HEK293 (cell line): Measurements from ENCODE around the gene GPR84.
A peak's percentile ranks its signal among the peaks of the same experiment; 100 is the strongest.

Experiments used
- CTCF ChIA-PET: fragments of 350-600 bp; formaldehyde crosslinking; extraction: SDS; loops from one replicate; lab custom pipeline; 2021; ENCODE audit warnings: antibody characterized with exemption; lab: Yijun Ruan, JAX
- POLR2A ChIA-PET: fragments of 300-600 bp; formaldehyde crosslinking; extraction: SDS; loops from one replicate; lab custom pipeline; 2020; ENCODE audit warnings: antibody characterized with exemption, inconsistent platforms; lab: Yijun Ruan, JAX
- H3K27ac ChIP-seq: fragments of 200-500 bp; sonication (Bioruptor generic); 2 replicates; pipeline ENCODE4 v1.5.1; 2014; ENCODE audit warnings: low read depth, low read length, control low read depth, inconsistent platforms; ENCODE audit errors: extremely low read depth
- H3K36me3 ChIP-seq, 2 experiments: fragments of 200-500 bp in 1 of 2; sonication (Bioruptor generic) in 1 of 2; 1 replicate in 1 of 2; 2 replicates in 1 of 2; pipeline ENCODE4 v1.5.1; 2014 to 2017; ENCODE audit warnings: inconsistent platforms in 2 of 2, low read length in 2 of 2; ENCODE audit not compliant: control insufficient read depth in 2 of 2, insufficient read depth in 1 of 2
- H3K4me1 ChIP-seq: fragments of 200-500 bp; sonication (Bioruptor generic); 2 replicates; pipeline ENCODE4 v1.5.1; 2014; ENCODE audit warnings: mild to moderate bottlenecking, low read length, inconsistent platforms; ENCODE audit not compliant: control insufficient read depth, insufficient read depth
- H3K4me3 ChIP-seq: 2 replicates; pipeline ENCODE4 v1.5.1; 2011; ENCODE audit warnings: low read depth, mild to moderate bottlenecking, control low read depth, low read length, moderate library complexity
- H3K9me3 ChIP-seq: fragments of 200-500 bp; sonication (Bioruptor generic); 2 replicates; pipeline ENCODE4 v1.5.1; 2014; ENCODE audit warnings: low read depth, low read length, inconsistent platforms; ENCODE audit not compliant: control insufficient read depth, insufficient read depth
- HOXA7 ChIP-seq: sonication (generic); formaldehyde crosslinking; IDR thresholded peaks from 2 replicates; pipeline ENCODE4 v1.8.1; 2022; ENCODE audit warnings: missing genetic modification reagents, borderline replicate concordance
- KLF16 ChIP-seq: fragments of 450-650 bp; formaldehyde crosslinking; IDR thresholded peaks from 2 replicates; pipeline ENCODE4 v1.5.1; 2017; ENCODE audit warnings: missing biosample characterization, missing genetic modification characterization
- REPIN1 ChIP-seq: fragments of 450-650 bp; formaldehyde crosslinking; IDR thresholded peaks from 2 replicates; pipeline ENCODE4 v1.5.1; 2017; ENCODE audit warnings: missing biosample characterization, missing genetic modification characterization, low read depth
- WT1 ChIP-seq: fragments of 450-650 bp; formaldehyde crosslinking; IDR thresholded peaks from 2 replicates; pipeline ENCODE4 v1.5.1; 2016; ENCODE audit warnings: missing biosample characterization, missing genetic modification characterization
- ZFP37 ChIP-seq: fragments of 450-650 bp; formaldehyde crosslinking; IDR thresholded peaks from 2 replicates; pipeline ENCODE4 v1.5.1; 2016; ENCODE audit warnings: missing biosample characterization, missing genetic modification characterization
- ZNF114 ChIP-seq: fragments of 450-650 bp; formaldehyde crosslinking; IDR thresholded peaks from 2 replicates; pipeline ENCODE4 v1.5.0; 2017; ENCODE audit warnings: missing biosample characterization, missing genetic modification characterization
- ZNF133 ChIP-seq: fragments of 450-650 bp; formaldehyde crosslinking; IDR thresholded peaks from 2 replicates; pipeline ENCODE4 v1.5.1; 2016; ENCODE audit warnings: missing biosample characterization, missing genetic modification characterization
- ZNF140 ChIP-seq: fragments of 450-650 bp; formaldehyde crosslinking; IDR thresholded peaks from 2 replicates; pipeline ENCODE4 v1.5.1; 2016; ENCODE audit warnings: missing biosample characterization, missing genetic modification characterization
- ZNF426 ChIP-seq: fragments of 450-650 bp; formaldehyde crosslinking; IDR thresholded peaks from 2 replicates; pipeline ENCODE4 v1.5.1; 2017; ENCODE audit warnings: missing biosample characterization, missing genetic modification characterization, mild to moderate bottlenecking, inconsistent platforms, moderate library complexity
- ZNF521 ChIP-seq: fragments of 450-650 bp; formaldehyde crosslinking; IDR thresholded peaks from 2 replicates; pipeline ENCODE4 v1.5.1; 2017; ENCODE audit warnings: missing biosample characterization, mild to moderate bottlenecking, missing genetic modification characterization
- ZNF600 ChIP-seq: fragments of 450-650 bp; formaldehyde crosslinking; IDR thresholded peaks from 2 replicates; pipeline ENCODE4 v1.5.1; 2016; ENCODE audit warnings: missing biosample characterization, missing genetic modification characterization
- ZNF654 ChIP-seq: fragments of 450-650 bp; formaldehyde crosslinking; IDR thresholded peaks from 2 replicates; pipeline ENCODE4 v1.5.1; 2016; ENCODE audit warnings: low read depth, missing biosample characterization, missing genetic modification characterization
- ZNF843 ChIP-seq: fragments of 450-650 bp; formaldehyde crosslinking; IDR thresholded peaks from 2 replicates; pipeline ENCODE4 v1.5.1; 2016; ENCODE audit warnings: missing biosample characterization, missing genetic modification characterization
- TF ChIP-seq, protein P1 (sequence below): fragments of 450-650 bp; formaldehyde crosslinking; IDR thresholded peaks from 2 replicates; pipeline ENCODE4 v1.5.1; 2016; ENCODE audit warnings: missing biosample characterization, missing genetic modification characterization
- TF ChIP-seq, protein P2 (sequence below): fragments of 450-650 bp; formaldehyde crosslinking; IDR thresholded peaks from 2 replicates; pipeline ENCODE4 v1.5.1; 2017; ENCODE audit warnings: missing biosample characterization, missing genetic modification characterization
- TF ChIP-seq, protein P3 (sequence below): fragments of 450-650 bp; formaldehyde crosslinking; IDR thresholded peaks from 2 replicates; pipeline ENCODE4 v1.5.1; 2016; ENCODE audit warnings: missing biosample characterization, missing genetic modification characterization
- TF ChIP-seq, protein P4 (sequence below): fragments of 450-650 bp; formaldehyde crosslinking; IDR thresholded peaks from 2 replicates; pipeline ENCODE4 v1.5.1; 2016; ENCODE audit warnings: missing biosample characterization, missing genetic modification characterization

GPR84 gene

DNA sequence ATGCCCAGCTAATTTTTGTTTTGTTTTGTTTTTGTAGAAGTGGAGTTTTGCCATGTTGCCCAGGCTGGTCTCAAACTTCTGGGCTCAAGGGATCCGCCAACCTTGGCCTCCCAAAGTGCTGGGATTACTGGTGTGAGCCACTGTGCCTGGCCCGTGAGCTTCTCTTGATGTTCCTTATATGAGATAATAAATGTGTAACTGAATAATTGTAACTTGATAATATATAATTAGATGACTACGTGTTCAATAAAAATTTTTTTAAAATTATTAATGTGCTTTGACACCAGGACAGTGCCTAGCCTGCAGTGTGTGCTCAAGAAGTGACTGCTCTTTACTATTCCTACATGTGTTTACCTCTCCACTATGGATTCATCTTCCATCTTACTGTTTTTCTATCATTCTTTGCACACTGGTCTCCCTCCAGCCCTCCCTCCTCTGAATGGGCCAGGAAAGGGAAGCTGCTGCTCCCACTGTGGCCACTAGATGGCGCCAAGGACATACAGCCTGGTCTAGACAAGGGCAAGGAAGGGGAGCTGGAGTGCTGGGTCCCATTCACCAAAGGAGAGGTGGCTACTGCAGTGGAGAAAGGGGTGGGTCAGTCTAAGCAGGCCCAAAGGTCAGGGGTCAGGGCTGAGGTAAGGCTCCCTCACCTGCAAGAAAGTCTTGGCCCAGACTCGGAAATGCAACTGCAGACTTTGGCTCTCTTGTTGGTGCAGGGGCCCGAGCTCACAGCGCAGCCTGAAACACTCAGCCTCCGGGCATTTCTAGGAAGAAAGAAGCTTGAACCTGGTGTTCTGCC is 34.9 kb upstream of the GPR84 start (continued):
- no peak for TF ChIP-seq ZNF521 (tag by site-specific recombination)
- no peak for TF ChIP-seq ZNF140 (tag by site-specific recombination)
- peak; percentile 94 for TF ChIP-seq ZNF654 (tag by site-specific recombination)
- no peak for TF ChIP-seq ZNF133 (tag by site-specific recombination)

DNA sequence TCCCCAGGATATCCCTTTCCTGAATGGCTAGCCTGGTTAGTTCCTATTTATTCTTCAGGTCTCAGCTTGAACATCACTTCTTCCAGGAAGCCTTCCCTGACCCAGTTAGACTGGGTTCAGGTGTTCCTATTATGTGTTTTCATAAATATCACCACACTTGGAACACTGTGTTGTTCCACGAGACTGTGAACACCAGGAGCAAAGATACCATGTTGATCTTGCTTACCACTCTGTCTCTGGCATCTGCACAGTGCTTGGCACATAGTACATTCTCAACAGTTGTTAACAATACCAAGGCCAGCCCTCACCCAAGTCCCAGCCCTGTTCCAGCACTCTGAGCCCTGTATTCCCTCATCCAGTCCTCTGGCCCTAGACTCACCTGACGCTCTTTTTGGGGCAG is 33.9 kb upstream of the GPR84 start:
- peaks cover 16 to 88% of the 10 kb centered on the region in 2 experiments for H3K36me3 ChIP-seq
- H3K9me3 ChIP-seq, result no peaks in the 10 kb centered on the region
- ChIA-PET POLR2A (no interaction called here), CTCF (interaction anchor here (0.6 to 12.2 kb wide), 12 partner anchors 12 to 184 kb away, joined by 3 to 924 read pairs (median 8); partner anchors contain the start of genes ITGA5 and ZNF385A)
- H3K4me1 ChIP-seq, result no peaks in the 10 kb centered on the region
- no peak overlapping the region for H3K4me3 ChIP-seq
- TF ChIP-seq, protein P1, sequence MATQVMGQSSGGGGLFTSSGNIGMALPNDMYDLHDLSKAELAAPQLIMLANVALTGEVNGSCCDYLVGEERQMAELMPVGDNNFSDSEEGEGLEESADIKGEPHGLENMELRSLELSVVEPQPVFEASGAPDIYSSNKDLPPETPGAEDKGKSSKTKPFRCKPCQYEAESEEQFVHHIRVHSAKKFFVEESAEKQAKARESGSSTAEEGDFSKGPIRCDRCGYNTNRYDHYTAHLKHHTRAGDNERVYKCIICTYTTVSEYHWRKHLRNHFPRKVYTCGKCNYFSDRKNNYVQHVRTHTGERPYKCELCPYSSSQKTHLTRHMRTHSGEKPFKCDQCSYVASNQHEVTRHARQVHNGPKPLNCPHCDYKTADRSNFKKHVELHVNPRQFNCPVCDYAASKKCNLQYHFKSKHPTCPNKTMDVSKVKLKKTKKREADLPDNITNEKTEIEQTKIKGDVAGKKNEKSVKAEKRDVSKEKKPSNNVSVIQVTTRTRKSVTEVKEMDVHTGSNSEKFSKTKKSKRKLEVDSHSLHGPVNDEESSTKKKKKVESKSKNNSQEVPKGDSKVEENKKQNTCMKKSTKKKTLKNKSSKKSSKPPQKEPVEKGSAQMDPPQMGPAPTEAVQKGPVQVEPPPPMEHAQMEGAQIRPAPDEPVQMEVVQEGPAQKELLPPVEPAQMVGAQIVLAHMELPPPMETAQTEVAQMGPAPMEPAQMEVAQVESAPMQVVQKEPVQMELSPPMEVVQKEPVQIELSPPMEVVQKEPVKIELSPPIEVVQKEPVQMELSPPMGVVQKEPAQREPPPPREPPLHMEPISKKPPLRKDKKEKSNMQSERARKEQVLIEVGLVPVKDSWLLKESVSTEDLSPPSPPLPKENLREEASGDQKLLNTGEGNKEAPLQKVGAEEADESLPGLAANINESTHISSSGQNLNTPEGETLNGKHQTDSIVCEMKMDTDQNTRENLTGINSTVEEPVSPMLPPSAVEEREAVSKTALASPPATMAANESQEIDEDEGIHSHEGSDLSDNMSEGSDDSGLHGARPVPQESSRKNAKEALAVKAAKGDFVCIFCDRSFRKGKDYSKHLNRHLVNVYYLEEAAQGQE, result no peak
- TF ChIP-seq, protein P2, sequence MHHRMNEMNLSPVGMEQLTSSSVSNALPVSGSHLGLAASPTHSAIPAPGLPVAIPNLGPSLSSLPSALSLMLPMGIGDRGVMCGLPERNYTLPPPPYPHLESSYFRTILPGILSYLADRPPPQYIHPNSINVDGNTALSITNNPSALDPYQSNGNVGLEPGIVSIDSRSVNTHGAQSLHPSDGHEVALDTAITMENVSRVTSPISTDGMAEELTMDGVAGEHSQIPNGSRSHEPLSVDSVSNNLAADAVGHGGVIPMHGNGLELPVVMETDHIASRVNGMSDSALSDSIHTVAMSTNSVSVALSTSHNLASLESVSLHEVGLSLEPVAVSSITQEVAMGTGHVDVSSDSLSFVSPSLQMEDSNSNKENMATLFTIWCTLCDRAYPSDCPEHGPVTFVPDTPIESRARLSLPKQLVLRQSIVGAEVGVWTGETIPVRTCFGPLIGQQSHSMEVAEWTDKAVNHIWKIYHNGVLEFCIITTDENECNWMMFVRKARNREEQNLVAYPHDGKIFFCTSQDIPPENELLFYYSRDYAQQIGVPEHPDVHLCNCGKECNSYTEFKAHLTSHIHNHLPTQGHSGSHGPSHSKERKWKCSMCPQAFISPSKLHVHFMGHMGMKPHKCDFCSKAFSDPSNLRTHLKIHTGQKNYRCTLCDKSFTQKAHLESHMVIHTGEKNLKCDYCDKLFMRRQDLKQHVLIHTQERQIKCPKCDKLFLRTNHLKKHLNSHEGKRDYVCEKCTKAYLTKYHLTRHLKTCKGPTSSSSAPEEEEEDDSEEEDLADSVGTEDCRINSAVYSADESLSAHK, result no peak
- TF ChIP-seq, protein P3, sequence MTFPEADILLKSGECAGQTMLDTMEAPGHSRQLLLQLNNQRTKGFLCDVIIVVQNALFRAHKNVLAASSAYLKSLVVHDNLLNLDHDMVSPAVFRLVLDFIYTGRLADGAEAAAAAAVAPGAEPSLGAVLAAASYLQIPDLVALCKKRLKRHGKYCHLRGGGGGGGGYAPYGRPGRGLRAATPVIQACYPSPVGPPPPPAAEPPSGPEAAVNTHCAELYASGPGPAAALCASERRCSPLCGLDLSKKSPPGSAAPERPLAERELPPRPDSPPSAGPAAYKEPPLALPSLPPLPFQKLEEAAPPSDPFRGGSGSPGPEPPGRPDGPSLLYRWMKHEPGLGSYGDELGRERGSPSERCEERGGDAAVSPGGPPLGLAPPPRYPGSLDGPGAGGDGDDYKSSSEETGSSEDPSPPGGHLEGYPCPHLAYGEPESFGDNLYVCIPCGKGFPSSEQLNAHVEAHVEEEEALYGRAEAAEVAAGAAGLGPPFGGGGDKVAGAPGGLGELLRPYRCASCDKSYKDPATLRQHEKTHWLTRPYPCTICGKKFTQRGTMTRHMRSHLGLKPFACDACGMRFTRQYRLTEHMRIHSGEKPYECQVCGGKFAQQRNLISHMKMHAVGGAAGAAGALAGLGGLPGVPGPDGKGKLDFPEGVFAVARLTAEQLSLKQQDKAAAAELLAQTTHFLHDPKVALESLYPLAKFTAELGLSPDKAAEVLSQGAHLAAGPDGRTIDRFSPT (tag by site-specific recombination), result no peak
- no peak for TF ChIP-seq HOXA7 (CRISPR knock-in tag)
- TF ChIP-seq ZNF426, result no peak
- no peak for TF ChIP-seq KLF16 (tag by site-specific recombination)
- TF ChIP-seq WT1, result no peak
- no peak for TF ChIP-seq ZNF600 (tag by site-specific recombination)
- TF ChIP-seq, protein P4, sequence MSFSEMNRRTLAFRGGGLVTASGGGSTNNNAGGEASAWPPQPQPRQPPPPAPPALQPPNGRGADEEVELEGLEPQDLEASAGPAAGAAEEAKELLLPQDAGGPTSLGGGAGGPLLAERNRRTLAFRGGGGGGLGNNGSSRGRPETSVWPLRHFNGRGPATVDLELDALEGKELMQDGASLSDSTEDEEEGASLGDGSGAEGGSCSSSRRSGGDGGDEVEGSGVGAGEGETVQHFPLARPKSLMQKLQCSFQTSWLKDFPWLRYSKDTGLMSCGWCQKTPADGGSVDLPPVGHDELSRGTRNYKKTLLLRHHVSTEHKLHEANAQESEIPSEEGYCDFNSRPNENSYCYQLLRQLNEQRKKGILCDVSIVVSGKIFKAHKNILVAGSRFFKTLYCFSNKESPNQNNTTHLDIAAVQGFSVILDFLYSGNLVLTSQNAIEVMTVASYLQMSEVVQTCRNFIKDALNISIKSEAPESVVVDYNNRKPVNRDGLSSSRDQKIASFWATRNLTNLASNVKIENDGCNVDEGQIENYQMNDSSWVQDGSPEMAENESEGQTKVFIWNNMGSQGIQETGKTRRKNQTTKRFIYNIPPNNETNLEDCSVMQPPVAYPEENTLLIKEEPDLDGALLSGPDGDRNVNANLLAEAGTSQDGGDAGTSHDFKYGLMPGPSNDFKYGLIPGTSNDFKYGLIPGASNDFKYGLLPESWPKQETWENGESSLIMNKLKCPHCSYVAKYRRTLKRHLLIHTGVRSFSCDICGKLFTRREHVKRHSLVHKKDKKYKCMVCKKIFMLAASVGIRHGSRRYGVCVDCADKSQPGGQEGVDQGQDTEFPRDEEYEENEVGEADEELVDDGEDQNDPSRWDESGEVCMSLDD (tag by site-specific recombination), result no peak
- no peak for TF ChIP-seq ZNF843 (tag by site-specific recombination)
- TF ChIP-seq ZNF114, result no peak
- no peak for TF ChIP-seq REPIN1 (tag by site-specific recombination)
- no peak for TF ChIP-seq ZFP37
- TF ChIP-seq, all 188 proteins: peak for 0
- H3K27ac ChIP-seq, result no peak overlapping the region
